Epithelial cell of esophagus (primary cell): Measurements from ENCODE around the gene KCNH5.

Source experiments
- DNase-seq: peaks from one replicate; pipeline ENCODE4 v3.0.0; 2010; ENCODE audit warnings: low read depth
- H3K4me3 ChIP-seq: 2 replicates; pipeline ENCODE4 v1.5.1; 2011; ENCODE audit warnings: mild to moderate bottlenecking, low read length, control low read depth
- CTCF ChIP-seq: IDR thresholded peaks from 2 replicates; pipeline ENCODE4 v1.5.1; 2011; ENCODE audit warnings: low read depth, mild to moderate bottlenecking, low read length, control low read depth, inconsistent platforms; ENCODE audit not compliant: insufficient read depth; ENCODE audit errors: missing control alignments

KCNH5 gene

GRCh38 chr14:62844546-62844945, 200.7 kb downstream of the KCNH5 start:
- TF ChIP-seq CTCF, result no peak
- DNase-seq, result no peak
- H3K4me3 ChIP-seq, result no peak overlapping the region

GRCh38 chr14:62824086-62824485, 221.2 kb downstream of the KCNH5 start:
- no peak for DNase-seq
- no peak overlapping the region for H3K4me3 ChIP-seq
- TF ChIP-seq CTCF, result no peak

- TF ChIP-seq CTCF, result no peak
- no peak overlapping the region for H3K4me3 ChIP-seq
- DNase-seq, result no peak
Observed at GRCh38 chr14:62819931-62820330, 225.3 kb downstream of the KCNH5 start.

- H3K4me3 ChIP-seq, result no peak overlapping the region
- no peak for TF ChIP-seq CTCF
- DNase-seq, result no peak
Observed at GRCh38 chr14:62807636-62808035, 237.6 kb downstream of the KCNH5 start.

GRCh38 chr14:62800577-62800976, 244.7 kb downstream of the KCNH5 start:
- no peak for DNase-seq
- no peak for TF ChIP-seq CTCF
- no peak overlapping the region for H3K4me3 ChIP-seq

GRCh38 chr14:62796431-62796830, 248.8 kb downstream of the KCNH5 start:
- DNase-seq, result peak; percentile 61
- no peak overlapping the region for H3K4me3 ChIP-seq

More at GRCh38 chr14:62796431-62796830, 248.8 kb downstream of the KCNH5 start:
- no peak for TF ChIP-seq CTCF
